IMR-90 (cell line): ENCODE measurements around the gene CLRN1. TPM values are rescaled to one million over a fixed set of nuclear protein-coding genes. Genes with fewer than 3 reads are reported as not detected.

Source experiments
- ATAC-seq: fragments of 200-7000 bp; cut with Tn5 transposase; 2 replicates; pipeline ENCODE4 v1.9.1; 2020; ENCODE audit warnings: low read depth, mild to moderate bottlenecking, moderate library complexity
- BruUV-seq: library from RNA; stranded (reverse); fragments of 400-500 nt; replicated peaks from 2 replicates; lab custom pipeline; 2021; lab: Mats Ljungman, UMichigan
- CTCF ChIA-PET: fragments of 300-600 bp; formaldehyde crosslinking; extraction: SDS; loops from one replicate; lab custom pipeline; 2021; ENCODE audit warnings: antibody characterized with exemption; lab: Yijun Ruan, JAX
- POLR2A ChIA-PET: fragments of 300-600 bp; sonication (Branson Sonifier 250); formaldehyde crosslinking; loops from one replicate; lab custom pipeline; 2022; ENCODE audit warnings: antibody characterized with exemption; ENCODE audit not compliant: unreplicated experiment; lab: Charles Lee
- DNase-seq: peaks from one replicate; pipeline ENCODE4 v3.0.0; 2013
- H2AFZ ChIP-seq: replicated peaks from 2 replicates; pipeline ENCODE3; 2013; ENCODE audit warnings: low read length, mild to moderate bottlenecking; ENCODE audit not compliant: poor library complexity
- H2AK5ac ChIP-seq: 2 replicates; pipeline ENCODE4 v1.6.1; 2013; ENCODE audit warnings: low read depth, low read length, inconsistent platforms
- H2AK9ac ChIP-seq: replicated peaks from 2 replicates; pipeline ENCODE3; 2013; ENCODE audit warnings: mild to moderate bottlenecking, low read depth, low read length, moderate library complexity; ENCODE audit not compliant: poor library complexity
- H2BK120ac ChIP-seq: 2 replicates; pipeline ENCODE4 v1.6.1; 2013; ENCODE audit warnings: low read depth, low read length, inconsistent platforms
- H2BK15ac ChIP-seq: 3 replicates; pipeline ENCODE4 v1.6.1; 2013; ENCODE audit warnings: low read depth, low read length, inconsistent platforms
- H2BK20ac ChIP-seq: 2 replicates; pipeline ENCODE4 v1.6.1; 2013; ENCODE audit warnings: low read depth, mild to moderate bottlenecking, inconsistent platforms, low read length, moderate library complexity
- H2BK5ac ChIP-seq: 2 replicates; pipeline ENCODE4 v1.6.1; 2013; ENCODE audit warnings: mild to moderate bottlenecking, low read depth, low read length, inconsistent platforms; ENCODE audit not compliant: poor library complexity, severe bottlenecking
- H3K14ac ChIP-seq: replicated peaks from 2 replicates; pipeline ENCODE4 v1.6.1; 2013; ENCODE audit warnings: low read depth, low read length, inconsistent platforms
- H3K18ac ChIP-seq: 2 replicates; pipeline ENCODE4 v1.6.1; 2013; ENCODE audit warnings: low read depth, low read length, control low read depth
- H3K23ac ChIP-seq: 2 replicates; pipeline ENCODE4 v1.6.1; 2013; ENCODE audit warnings: low read depth, low read length, inconsistent platforms
- H3K27ac ChIP-seq: 2 replicates; pipeline ENCODE4 v1.5.1; 2013; ENCODE audit warnings: mild to moderate bottlenecking, control low read depth, low read length; ENCODE audit not compliant: insufficient read depth
- H3K27me3 ChIP-seq: 2 replicates; pipeline ENCODE4 v1.6.1; 2013; ENCODE audit warnings: low read length; ENCODE audit not compliant: control insufficient read depth, insufficient read depth
- H3K36me3 ChIP-seq: 2 replicates; pipeline ENCODE4 v1.6.1; 2013; ENCODE audit warnings: low read length, mixed read lengths; ENCODE audit not compliant: control insufficient read depth, insufficient read depth
- H3K4ac ChIP-seq: 2 replicates; pipeline ENCODE4 v1.6.1; 2013; ENCODE audit warnings: low read depth, low read length, inconsistent platforms
- H3K4me1 ChIP-seq: 2 replicates; pipeline ENCODE4 v1.6.1; 2013; ENCODE audit warnings: low read length, mixed read lengths; ENCODE audit not compliant: control insufficient read depth, insufficient read depth
- H3K4me2 ChIP-seq: 2 replicates; pipeline ENCODE4 v1.6.1; 2013; ENCODE audit warnings: low read depth, mild to moderate bottlenecking, control low read depth, low read length, moderate library complexity
- H3K4me3 ChIP-seq: 2 replicates; pipeline ENCODE4 v1.5.1; 2013; ENCODE audit warnings: low read depth, mild to moderate bottlenecking, control low read depth, low read length, moderate library complexity; ENCODE audit not compliant: insufficient read depth
- H3K56ac ChIP-seq: 2 replicates; pipeline ENCODE4 v1.6.1; 2013; ENCODE audit warnings: low read length, inconsistent platforms; ENCODE audit not compliant: insufficient read depth; ENCODE audit errors: extremely low read depth
- H3K79me1 ChIP-seq, 2 experiments: 2 replicates each; pipeline ENCODE4 v1.6.1; 2013; ENCODE audit warnings: low read length in 2 of 2, inconsistent platforms in 1 of 2, low read depth in 1 of 2
- H3K9ac ChIP-seq: 2 replicates; pipeline ENCODE4 v1.6.1; 2013; ENCODE audit warnings: low read depth, low read length, control low read depth
- H3K9me1 ChIP-seq: 2 replicates; pipeline ENCODE4 v1.6.1; 2013; ENCODE audit warnings: low read length, inconsistent platforms; ENCODE audit not compliant: insufficient read depth
- H3K9me3 ChIP-seq: 2 replicates; pipeline ENCODE4 v1.6.1; 2013; ENCODE audit warnings: low read length; ENCODE audit not compliant: control insufficient read depth, insufficient read depth
- H4K20me1 ChIP-seq: 2 replicates; pipeline ENCODE4 v1.6.1; 2013; ENCODE audit warnings: low read length, inconsistent platforms; ENCODE audit not compliant: insufficient read depth
- H4K5ac ChIP-seq: 2 replicates; pipeline ENCODE4 v1.6.1; 2013; ENCODE audit warnings: mild to moderate bottlenecking, low read depth, low read length, control low read depth
- H4K8ac ChIP-seq, 2 experiments: 2 replicates each; pipeline ENCODE4 v1.6.1; 2013; ENCODE audit warnings: low read depth in 2 of 2, low read length in 2 of 2, control low read depth in 1 of 2, inconsistent platforms in 1 of 2
- H4K91ac ChIP-seq: 2 replicates; pipeline ENCODE4 v1.6.1; 2013; ENCODE audit warnings: low read depth, low read length, inconsistent platforms; ENCODE audit not compliant: insufficient read depth
- BHLHE40 ChIP-seq: fragments of 150-350 bp; IDR thresholded peaks from 2 replicates; pipeline ENCODE4 v1.6.1; 2016; ENCODE audit warnings: mild to moderate bottlenecking, low read depth, low read length
- CEBPB ChIP-seq: IDR thresholded peaks from 2 replicates; pipeline ENCODE4 v1.6.1; 2012; ENCODE audit warnings: low read depth, low read length, improper control_type of control experiment
- CHD1 ChIP-seq: IDR thresholded peaks from 2 replicates; pipeline ENCODE4 v1.6.1; 2012; ENCODE audit warnings: low read depth, low read length, improper control_type of control experiment
- FOS ChIP-seq: fragments of 150-350 bp; IDR thresholded peaks from 2 replicates; pipeline ENCODE4 v1.6.1; 2016; ENCODE audit warnings: low read depth, low read length
- MAZ ChIP-seq: IDR thresholded peaks from 2 replicates; pipeline ENCODE4 v1.6.1; 2012; ENCODE audit warnings: low read depth, mild to moderate bottlenecking, low read length, improper control_type of control experiment, moderate library complexity, borderline replicate concordance
- NFE2L2 ChIP-seq: fragments of 150-350 bp; IDR thresholded peaks from 2 replicates; pipeline ENCODE4 v1.6.1; 2016; ENCODE audit warnings: low read depth, mild to moderate bottlenecking, low read length
- RAD21 ChIP-seq: IDR thresholded peaks from 2 replicates; pipeline ENCODE4 v1.6.1; 2012; ENCODE audit warnings: low read length, improper control_type of control experiment
- RCOR1 ChIP-seq: IDR thresholded peaks from 2 replicates; pipeline ENCODE4 v1.6.1; 2012; ENCODE audit warnings: mild to moderate bottlenecking, low read length, improper control_type of control experiment; ENCODE audit not compliant: insufficient replicate concordance
- RFX5 ChIP-seq: IDR thresholded peaks from 2 replicates; pipeline ENCODE4 v1.8.0; 2012; ENCODE audit warnings: low read depth, mild to moderate bottlenecking, low read length, moderate library complexity
- WGBS, 2 experiments: methylation state at CpG; one replicate each; pipeline versions ENCODE4 v1.1.5 to v1.1.7; 2013; ENCODE audit warnings: missing lambda C conversion rate in 2 of 2; ENCODE audit not compliant: insufficient read length in 1 of 2; ENCODE audit errors: extremely low coverage in 2 of 2; 5-methylcytosine and 5-hydroxymethylcytosine counted together
- dilution Hi-C: fragments of 300-500 bp; cut with HindIII; formaldehyde crosslinking; loops from one replicate; pipeline ENCODE4 v1.14.3; 2018; ENCODE audit warnings: low sequenced_read_pairs; ENCODE audit not compliant: unreplicated experiment
- in situ Hi-C: fragments of 300-500 bp; cut with MboI; formaldehyde crosslinking; loops from 3 replicates; pipeline ENCODE4 v1.14.3; 2019; ENCODE audit warnings: low sequenced_read_pairs, inconsistent platforms, mixed read lengths
- intact Hi-C: fragments of 100-400 bp; cut with micrococcal nuclease; formaldehyde crosslinking; loops from 2 replicates; pipeline ENCODE4 v1.10.0; 2022
- polyA plus RNA-seq, 3 experiments: library from polyadenylated mRNA; depleted of rRNA; stranded (reverse); fragments of >200 nt; gene quantifications; 2 replicates each; pipeline ENCODE4 v1.2.3, GENCODE V29; 2012; ENCODE audit warnings: low replicate concordance in 1 of 3
- total RNA-seq: library from RNA; depleted of rRNA; stranded (reverse); fragments of >200 nt; gene quantifications from 2 replicates; pipeline ENCODE4 v1.2.3, GENCODE V29; 2012
- TF ChIP-seq, protein P1 (sequence below): fragments of 150-350 bp; IDR thresholded peaks from 2 replicates; pipeline ENCODE4 v1.6.1; 2017; ENCODE audit warnings: mild to moderate bottlenecking, antibody characterized with exemption, low read length, low read depth
- TF ChIP-seq, protein P2 (sequence below): conservative IDR thresholded peaks from 2 replicates; pipeline ENCODE4 v1.5.1; 2012; ENCODE audit warnings: mild to moderate bottlenecking, low read depth, low read length, improper control_type of control experiment

Gene CLRN1
- total and polyA plus RNA-seq, 2 of the 4 experiments (the other 2 are of a cell fraction): not detected

DNA sequence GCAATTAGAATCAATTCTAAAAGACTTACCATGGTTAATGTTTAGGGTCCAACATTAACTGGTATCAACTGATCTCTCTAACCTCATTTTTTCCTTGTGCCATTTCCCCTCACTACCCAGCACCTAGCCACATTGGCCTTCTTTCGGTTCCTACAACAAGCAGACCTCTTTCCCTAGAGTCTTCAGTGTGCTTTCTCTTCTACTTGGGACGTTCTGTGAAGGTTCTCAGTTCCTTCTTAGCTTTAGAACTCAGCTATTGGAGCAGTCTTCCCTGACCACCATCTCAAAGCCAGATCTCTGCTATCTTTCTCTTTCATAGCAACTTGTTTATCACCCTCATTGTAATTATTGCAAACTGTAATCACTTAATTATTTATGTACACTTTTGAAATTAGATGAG, 35.8 kb downstream of the CLRN1 start:
- no peak overlapping the region for H2BK120ac ChIP-seq
- no peak overlapping the region for H3K27ac ChIP-seq
- H3K79me1 ChIP-seq: no peaks in the 10 kb centered on the region
- no peak overlapping the region for H2AK5ac ChIP-seq
- H3K4me1 ChIP-seq: no peaks in the 10 kb centered on the region
- H4K5ac ChIP-seq: no peak overlapping the region
- H3K14ac ChIP-seq: no peak overlapping the region
- no peak overlapping the region for H3K4me2 ChIP-seq
- no TSS peak for BruUV-seq
- WGBS, 2 experiments: 0% methylated on average over 1 of the region's 2 CpGs; no CpG with 5 or more reads in 1 of the 2 experiments
- dilution Hi-C loops (no loop called here), intact Hi-C loops (no loop called here), in situ Hi-C loops (no loop called here)
- no peak overlapping the region for H2BK15ac ChIP-seq
- no peak overlapping the region for H3K18ac ChIP-seq
- ATAC-seq (no peak), DNase-seq (no peak)
- H3K9ac ChIP-seq: no peak overlapping the region
- no peak overlapping the region for H3K4me3 ChIP-seq
- H3K36me3 ChIP-seq: no peaks in the 10 kb centered on the region
- TF ChIP-seq RFX5 (no peak), NFE2L2 (no peak), RCOR1 (no peak), FOS (no peak), RAD21 (no peak), BHLHE40 (no peak), CHD1 (no peak), MAZ (no peak), CEBPB (no peak)
- TF ChIP-seq, protein P1, sequence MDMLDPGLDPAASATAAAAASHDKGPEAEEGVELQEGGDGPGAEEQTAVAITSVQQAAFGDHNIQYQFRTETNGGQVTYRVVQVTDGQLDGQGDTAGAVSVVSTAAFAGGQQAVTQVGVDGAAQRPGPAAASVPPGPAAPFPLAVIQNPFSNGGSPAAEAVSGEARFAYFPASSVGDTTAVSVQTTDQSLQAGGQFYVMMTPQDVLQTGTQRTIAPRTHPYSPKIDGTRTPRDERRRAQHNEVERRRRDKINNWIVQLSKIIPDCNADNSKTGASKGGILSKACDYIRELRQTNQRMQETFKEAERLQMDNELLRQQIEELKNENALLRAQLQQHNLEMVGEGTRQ: no peak
- TF ChIP-seq, protein P2, sequence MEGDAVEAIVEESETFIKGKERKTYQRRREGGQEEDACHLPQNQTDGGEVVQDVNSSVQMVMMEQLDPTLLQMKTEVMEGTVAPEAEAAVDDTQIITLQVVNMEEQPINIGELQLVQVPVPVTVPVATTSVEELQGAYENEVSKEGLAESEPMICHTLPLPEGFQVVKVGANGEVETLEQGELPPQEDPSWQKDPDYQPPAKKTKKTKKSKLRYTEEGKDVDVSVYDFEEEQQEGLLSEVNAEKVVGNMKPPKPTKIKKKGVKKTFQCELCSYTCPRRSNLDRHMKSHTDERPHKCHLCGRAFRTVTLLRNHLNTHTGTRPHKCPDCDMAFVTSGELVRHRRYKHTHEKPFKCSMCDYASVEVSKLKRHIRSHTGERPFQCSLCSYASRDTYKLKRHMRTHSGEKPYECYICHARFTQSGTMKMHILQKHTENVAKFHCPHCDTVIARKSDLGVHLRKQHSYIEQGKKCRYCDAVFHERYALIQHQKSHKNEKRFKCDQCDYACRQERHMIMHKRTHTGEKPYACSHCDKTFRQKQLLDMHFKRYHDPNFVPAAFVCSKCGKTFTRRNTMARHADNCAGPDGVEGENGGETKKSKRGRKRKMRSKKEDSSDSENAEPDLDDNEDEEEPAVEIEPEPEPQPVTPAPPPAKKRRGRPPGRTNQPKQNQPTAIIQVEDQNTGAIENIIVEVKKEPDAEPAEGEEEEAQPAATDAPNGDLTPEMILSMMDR: no peak
- H4K20me1 ChIP-seq: no peaks in the 10 kb centered on the region
- H3K9me1 ChIP-seq: no peaks in the 10 kb centered on the region
- no peaks in the 10 kb centered on the region for H3K9me3 ChIP-seq
- H2BK5ac ChIP-seq: no peak overlapping the region
- H2AK9ac ChIP-seq: no peak overlapping the region
- no peak overlapping the region for H4K91ac ChIP-seq
- peaks cover 8% of the 10 kb centered on the region for H3K27me3 ChIP-seq
- H3K4ac ChIP-seq: no peak overlapping the region
- POLR2A ChIA-PET: no interaction called here
- no peak overlapping the region for H3K56ac ChIP-seq
- CTCF ChIA-PET: no interaction called here
- no peak overlapping the region for H2AFZ ChIP-seq
- no peak overlapping the region for H2BK20ac ChIP-seq
- no peak overlapping the region for H3K23ac ChIP-seq
- no peak overlapping the region for H4K8ac ChIP-seq
